Measurements from ENCODE around the gene WFIKKN1. TPM values are rescaled to one million over a fixed set of nuclear protein-coding genes. Genes with fewer than 3 reads are reported as not detected.
A peak's percentile ranks its signal among the peaks of the same experiment; 100 is the strongest.

The WFIKKN1 gene
- total and polyA plus RNA-seq, 2 of the 13 experiments (the other 11 are each of a cell fraction or from before 2014, with no cell fraction given): 1.7 to 4.9 TPM

DNA sequence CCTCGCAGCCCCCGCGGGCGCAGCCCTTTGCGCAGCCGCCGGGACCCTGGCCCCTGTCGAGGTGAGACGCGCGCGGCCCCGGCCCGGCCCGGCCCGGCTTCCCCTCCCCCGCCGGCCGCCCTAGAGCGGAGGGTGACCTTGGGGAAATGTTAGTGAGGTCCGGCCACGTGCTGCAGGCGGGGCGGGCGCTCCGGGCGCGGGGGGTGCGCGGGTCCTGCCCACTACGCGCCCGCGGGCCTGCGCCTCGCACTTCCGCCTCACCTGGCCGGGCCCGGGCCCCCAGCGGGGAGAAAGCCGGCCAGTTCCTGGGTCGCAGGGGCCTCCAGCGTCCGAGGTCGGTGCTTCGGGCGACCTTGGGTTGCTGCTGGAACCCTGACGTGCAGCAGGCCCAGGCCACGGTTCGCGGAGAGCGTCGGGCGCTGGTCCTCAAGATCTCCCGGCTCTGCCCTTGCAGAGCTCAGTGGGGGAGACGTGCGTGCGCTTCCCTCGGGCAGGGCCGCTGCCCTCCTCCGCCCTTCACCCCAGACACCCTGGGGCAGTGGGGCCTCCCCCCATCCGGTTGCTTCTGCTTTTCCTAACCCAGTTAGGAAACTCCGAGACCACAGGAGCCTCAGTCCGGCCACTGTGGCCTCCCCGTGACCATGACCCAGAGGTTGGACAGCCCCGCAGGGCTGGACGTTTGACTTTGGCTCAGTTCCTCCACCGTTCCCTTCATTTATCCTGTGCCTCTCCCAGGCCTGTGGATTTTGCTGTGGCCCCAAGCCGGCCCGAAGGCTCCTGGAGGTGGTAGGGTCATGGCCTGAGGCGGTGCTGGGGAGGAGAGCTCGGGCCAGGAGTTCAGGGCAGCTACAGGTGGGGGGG, 11.6 kb downstream of the WFIKKN1 start (continued):
- 0 out of 2 replicates have a peak, but pooled peaks have one; percentile 41 for TF ChIP-seq ZNF552 (CRISPR knock-in tag; IDR thresholded peaks at IDR 0.05; ENCODE audit: borderline replicate concordance)
- no peak for TF ChIP-seq BORCS8-MEF2B (CRISPR knock-in tag; IDR thresholded peaks at IDR 0.05)
- TF ChIP-seq, protein P1, sequence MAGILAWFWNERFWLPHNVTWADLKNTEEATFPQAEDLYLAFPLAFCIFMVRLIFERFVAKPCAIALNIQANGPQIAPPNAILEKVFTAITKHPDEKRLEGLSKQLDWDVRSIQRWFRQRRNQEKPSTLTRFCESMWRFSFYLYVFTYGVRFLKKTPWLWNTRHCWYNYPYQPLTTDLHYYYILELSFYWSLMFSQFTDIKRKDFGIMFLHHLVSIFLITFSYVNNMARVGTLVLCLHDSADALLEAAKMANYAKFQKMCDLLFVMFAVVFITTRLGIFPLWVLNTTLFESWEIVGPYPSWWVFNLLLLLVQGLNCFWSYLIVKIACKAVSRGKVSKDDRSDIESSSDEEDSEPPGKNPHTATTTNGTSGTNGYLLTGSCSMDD (CRISPR knock-in tag; IDR thresholded peaks at IDR 0.05): no peak; the same call in 1 of the 2 replicates
- TF ChIP-seq ZNF256 (CRISPR knock-in tag; conservative IDR thresholded peaks at IDR 0.05): no peak
- no peak for TF ChIP-seq FOXM1 (CRISPR knock-in tag; IDR thresholded peaks at IDR 0.05)
- TF ChIP-seq ZNF7 (CRISPR knock-in tag; IDR thresholded peaks at IDR 0.05): no peak
- TF ChIP-seq, protein P2, sequence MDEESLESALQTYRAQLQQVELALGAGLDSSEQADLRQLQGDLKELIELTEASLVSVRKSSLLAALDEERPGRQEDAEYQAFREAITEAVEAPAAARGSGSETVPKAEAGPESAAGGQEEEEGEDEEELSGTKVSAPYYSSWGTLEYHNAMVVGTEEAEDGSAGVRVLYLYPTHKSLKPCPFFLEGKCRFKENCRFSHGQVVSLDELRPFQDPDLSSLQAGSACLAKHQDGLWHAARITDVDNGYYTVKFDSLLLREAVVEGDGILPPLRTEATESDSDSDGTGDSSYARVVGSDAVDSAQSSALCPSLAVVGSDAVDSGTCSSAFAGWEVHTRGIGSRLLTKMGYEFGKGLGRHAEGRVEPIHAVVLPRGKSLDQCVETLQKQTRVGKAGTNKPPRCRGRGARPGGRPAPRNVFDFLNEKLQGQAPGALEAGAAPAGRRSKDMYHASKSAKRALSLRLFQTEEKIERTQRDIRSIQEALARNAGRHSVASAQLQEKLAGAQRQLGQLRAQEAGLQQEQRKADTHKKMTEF (CRISPR knock-in tag; IDR thresholded peaks at IDR 0.05): no peak
- TF ChIP-seq, protein P3, sequence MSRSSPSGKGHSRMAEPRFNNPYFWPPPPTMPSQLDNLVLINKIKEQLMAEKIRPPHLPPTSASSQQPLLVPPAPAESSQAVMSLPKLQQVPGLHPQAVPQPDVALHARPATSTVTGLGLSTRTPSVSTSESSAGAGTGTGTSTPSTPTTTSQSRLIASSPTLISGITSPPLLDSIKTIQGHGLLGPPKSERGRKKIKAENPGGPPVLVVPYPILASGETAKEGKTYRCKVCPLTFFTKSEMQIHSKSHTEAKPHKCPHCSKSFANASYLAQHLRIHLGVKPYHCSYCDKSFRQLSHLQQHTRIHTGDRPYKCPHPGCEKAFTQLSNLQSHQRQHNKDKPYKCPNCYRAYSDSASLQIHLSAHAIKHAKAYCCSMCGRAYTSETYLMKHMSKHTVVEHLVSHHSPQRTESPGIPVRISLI (CRISPR knock-in tag; IDR thresholded peaks at IDR 0.05; ENCODE audit: borderline replicate concordance): no peak
- no peak for TF ChIP-seq GTF2F1 (IDR thresholded peaks at IDR 0.05; ENCODE audit: low read length)
- no peak for TF ChIP-seq PAF1 (CRISPR knock-in tag; IDR thresholded peaks at IDR 0.05)
- TF ChIP-seq, protein P4, sequence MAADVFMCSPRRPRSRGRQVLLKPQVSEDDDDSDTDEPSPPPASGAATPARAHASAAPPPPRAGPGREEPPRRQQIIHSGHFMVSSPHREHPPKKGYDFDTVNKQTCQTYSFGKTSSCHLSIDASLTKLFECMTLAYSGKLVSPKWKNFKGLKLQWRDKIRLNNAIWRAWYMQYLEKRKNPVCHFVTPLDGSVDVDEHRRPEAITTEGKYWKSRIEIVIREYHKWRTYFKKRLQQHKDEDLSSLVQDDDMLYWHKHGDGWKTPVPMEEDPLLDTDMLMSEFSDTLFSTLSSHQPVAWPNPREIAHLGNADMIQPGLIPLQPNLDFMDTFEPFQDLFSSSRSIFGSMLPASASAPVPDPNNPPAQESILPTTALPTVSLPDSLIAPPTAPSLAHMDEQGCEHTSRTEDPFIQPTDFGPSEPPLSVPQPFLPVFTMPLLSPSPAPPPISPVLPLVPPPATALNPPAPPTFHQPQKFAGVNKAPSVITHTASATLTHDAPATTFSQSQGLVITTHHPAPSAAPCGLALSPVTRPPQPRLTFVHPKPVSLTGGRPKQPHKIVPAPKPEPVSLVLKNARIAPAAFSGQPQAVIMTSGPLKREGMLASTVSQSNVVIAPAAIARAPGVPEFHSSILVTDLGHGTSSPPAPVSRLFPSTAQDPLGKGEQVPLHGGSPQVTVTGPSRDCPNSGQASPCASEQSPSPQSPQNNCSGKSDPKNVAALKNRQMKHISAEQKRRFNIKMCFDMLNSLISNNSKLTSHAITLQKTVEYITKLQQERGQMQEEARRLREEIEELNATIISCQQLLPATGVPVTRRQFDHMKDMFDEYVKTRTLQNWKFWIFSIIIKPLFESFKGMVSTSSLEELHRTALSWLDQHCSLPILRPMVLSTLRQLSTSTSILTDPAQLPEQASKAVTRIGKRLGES (CRISPR knock-in tag; IDR thresholded peaks at IDR 0.05; ENCODE audit: borderline replicate concordance): peak; percentile 62; the same call in 1 of the 2 replicates
- no peak for TF ChIP-seq ZNF180 (CRISPR knock-in tag; IDR thresholded peaks at IDR 0.05; ENCODE audit: borderline replicate concordance, low read depth)
- no peak for TF ChIP-seq NPAS2 (CRISPR knock-in tag; IDR thresholded peaks at IDR 0.05; ENCODE audit: borderline replicate concordance)
- TF ChIP-seq, protein P5, sequence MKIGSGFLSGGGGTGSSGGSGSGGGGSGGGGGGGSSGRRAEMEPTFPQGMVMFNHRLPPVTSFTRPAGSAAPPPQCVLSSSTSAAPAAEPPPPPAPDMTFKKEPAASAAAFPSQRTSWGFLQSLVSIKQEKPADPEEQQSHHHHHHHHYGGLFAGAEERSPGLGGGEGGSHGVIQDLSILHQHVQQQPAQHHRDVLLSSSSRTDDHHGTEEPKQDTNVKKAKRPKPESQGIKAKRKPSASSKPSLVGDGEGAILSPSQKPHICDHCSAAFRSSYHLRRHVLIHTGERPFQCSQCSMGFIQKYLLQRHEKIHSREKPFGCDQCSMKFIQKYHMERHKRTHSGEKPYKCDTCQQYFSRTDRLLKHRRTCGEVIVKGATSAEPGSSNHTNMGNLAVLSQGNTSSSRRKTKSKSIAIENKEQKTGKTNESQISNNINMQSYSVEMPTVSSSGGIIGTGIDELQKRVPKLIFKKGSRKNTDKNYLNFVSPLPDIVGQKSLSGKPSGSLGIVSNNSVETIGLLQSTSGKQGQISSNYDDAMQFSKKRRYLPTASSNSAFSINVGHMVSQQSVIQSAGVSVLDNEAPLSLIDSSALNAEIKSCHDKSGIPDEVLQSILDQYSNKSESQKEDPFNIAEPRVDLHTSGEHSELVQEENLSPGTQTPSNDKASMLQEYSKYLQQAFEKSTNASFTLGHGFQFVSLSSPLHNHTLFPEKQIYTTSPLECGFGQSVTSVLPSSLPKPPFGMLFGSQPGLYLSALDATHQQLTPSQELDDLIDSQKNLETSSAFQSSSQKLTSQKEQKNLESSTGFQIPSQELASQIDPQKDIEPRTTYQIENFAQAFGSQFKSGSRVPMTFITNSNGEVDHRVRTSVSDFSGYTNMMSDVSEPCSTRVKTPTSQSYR (CRISPR knock-in tag; IDR thresholded peaks at IDR 0.05; ENCODE audit: borderline replicate concordance): peak; percentile 86; the same call in 1 of the 2 replicates
- TF ChIP-seq ZNF33A (CRISPR knock-in tag; IDR thresholded peaks at IDR 0.05; ENCODE audit: borderline replicate concordance): no peak
- TF ChIP-seq SUZ12 (IDR thresholded peaks at IDR 0.05; ENCODE audit: low read depth, low read length): no peak
- no peak for TF ChIP-seq PAWR (CRISPR knock-in tag; IDR thresholded peaks at IDR 0.05; ENCODE audit: borderline replicate concordance)
- TF ChIP-seq CEBPB (IDR thresholded peaks at IDR 0.05; ENCODE audit: borderline replicate concordance, low read depth, low read length): no peak
- no peak for TF ChIP-seq MYNN (CRISPR knock-in tag; IDR thresholded peaks at IDR 0.05; ENCODE audit: low read depth)
